Measurements from ENCODE around the gene ABCB11. TPM values are rescaled to one million over a fixed set of nuclear protein-coding genes. Genes with fewer than 3 reads are reported as not detected.
A peak's percentile ranks its signal among the peaks of the same experiment; 100 is the strongest.
"Not testable (repeated sequence)": the region's sequence is repeated elsewhere in the genome, so short reads cannot be mapped to it uniquely, and the experiment has no call there.

ABCB11 gene
- total and polyA plus RNA-seq, 11 donors, result 0.05 to 0.10 (median 0.09) TPM; not detected in 6

DNA sequence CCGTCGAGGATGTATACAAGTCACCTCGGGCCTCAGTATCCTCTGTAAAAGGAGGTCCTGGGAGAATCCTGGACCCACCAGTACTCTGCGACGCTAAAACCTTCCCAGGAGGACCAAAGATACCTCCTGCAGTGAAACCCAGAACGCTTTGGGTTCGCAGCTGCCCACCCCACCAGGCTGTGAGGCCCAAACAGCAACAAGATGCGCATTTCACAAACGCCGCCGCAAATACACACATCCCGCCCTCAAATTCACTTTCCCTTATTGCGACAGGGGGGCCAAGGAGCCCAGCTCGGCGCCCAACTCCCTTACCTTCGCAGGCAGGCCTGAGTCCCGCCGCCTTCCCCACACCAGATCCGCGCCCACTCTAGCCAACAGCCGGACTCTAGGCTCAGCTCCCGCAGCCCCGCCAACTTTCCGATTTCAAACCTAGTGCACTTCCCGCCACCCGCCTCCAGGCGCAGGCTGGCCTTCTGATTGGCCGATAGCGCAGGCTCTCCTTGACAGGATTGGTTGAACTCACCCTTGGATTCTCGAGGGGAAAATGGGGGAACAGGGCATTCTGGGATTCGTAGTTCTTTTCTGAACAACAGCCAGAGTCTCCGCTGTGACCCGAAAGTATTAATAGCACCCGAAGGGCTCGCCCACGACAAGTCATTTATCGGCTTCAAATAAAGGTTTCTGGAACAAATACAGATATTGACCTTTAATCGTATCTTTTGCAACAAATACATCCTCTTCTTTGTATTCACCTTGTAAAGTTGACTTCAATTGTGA lies 140.9 kb downstream of the ABCB11 start, which contains the start of gene SPC25:
TSS of gene SPC25 (minus strand) at position 425 of the 777 bp plus-strand sequence. CDS start 911 bp downstream, outside the sequence.
- 0 to 2% (median 1%) methylated on average over 38 of the region's 38 CpGs for WGBS, 4 donors
- Histone ChIP-seq H3K4me3 (peak within 1 kb of the TSS in 11 of 12 donors; percentile 16 to 69 (median 53)), H3K36me3 (no peaks in the 10 kb centered on the region), H3K27ac (no peak within 1 kb of the TSS), H3K9me3 (no peaks in the 10 kb centered on the region), H3K27me3 (no peaks in the 10 kb centered on the region), H3K4me1 (peaks cover 0 to 10% (median 6%) of the 10 kb centered on the region in 12 donors)
- no peak for TF ChIP-seq POLR2A (IDR thresholded peaks at IDR 0.05)
- TF ChIP-seq, protein P1, sequence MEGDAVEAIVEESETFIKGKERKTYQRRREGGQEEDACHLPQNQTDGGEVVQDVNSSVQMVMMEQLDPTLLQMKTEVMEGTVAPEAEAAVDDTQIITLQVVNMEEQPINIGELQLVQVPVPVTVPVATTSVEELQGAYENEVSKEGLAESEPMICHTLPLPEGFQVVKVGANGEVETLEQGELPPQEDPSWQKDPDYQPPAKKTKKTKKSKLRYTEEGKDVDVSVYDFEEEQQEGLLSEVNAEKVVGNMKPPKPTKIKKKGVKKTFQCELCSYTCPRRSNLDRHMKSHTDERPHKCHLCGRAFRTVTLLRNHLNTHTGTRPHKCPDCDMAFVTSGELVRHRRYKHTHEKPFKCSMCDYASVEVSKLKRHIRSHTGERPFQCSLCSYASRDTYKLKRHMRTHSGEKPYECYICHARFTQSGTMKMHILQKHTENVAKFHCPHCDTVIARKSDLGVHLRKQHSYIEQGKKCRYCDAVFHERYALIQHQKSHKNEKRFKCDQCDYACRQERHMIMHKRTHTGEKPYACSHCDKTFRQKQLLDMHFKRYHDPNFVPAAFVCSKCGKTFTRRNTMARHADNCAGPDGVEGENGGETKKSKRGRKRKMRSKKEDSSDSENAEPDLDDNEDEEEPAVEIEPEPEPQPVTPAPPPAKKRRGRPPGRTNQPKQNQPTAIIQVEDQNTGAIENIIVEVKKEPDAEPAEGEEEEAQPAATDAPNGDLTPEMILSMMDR (IDR thresholded peaks at IDR 0.05), result no peak
- peak; percentile 87 to 92 (median 88) for DNase-seq
- intact Hi-C loops (cut with DNase I), result no loop called here
- peak; percentile 95 to 99 (median 99) for ATAC-seq

GRCh38 chr2:168889635-168890005 lies 141.5 kb downstream of the ABCB11 start:
- H3K27ac ChIP-seq, result no peak overlapping the region
- no peaks in the 10 kb centered on the region for H3K9me3 ChIP-seq
- TF ChIP-seq, protein P1 (IDR thresholded peaks at IDR 0.05), result no peak
- no peak for TF ChIP-seq POLR2A (IDR thresholded peaks at IDR 0.05)
- H3K4me3 ChIP-seq, result peak overlapping the region in 8 of 12 donors; percentile 49 to 65 (median 53)
- H3K27me3 ChIP-seq, result no peaks in the 10 kb centered on the region
- intact Hi-C loops (cut with DNase I), result no loop called here
- ATAC-seq (no peak), DNase-seq (no peak)
- H3K4me1 ChIP-seq, result peaks cover 0 to 10% (median 6%) of the 10 kb centered on the region in 12 donors
- WGBS, 4 donors, result 39 to 46% (median 42%) methylated on average over 3 of the region's 3 CpGs
- no peaks in the 10 kb centered on the region for H3K36me3 ChIP-seq

GRCh38 chr2:168884975-168885374 lies 146.1 kb downstream of the ABCB11 start:
- no peaks in the 10 kb centered on the region for H3K27me3 ChIP-seq
- intact Hi-C loops (cut with DNase I), result no loop called here
- no peaks in the 10 kb centered on the region for H3K9me3 ChIP-seq
- ATAC-seq (no peak), DNase-seq (no peak)
- TF ChIP-seq POLR2A (IDR thresholded peaks at IDR 0.05), result no peak
- TF ChIP-seq, protein P1 (IDR thresholded peaks at IDR 0.05), result no peak
- no peaks in the 10 kb centered on the region for H3K36me3 ChIP-seq
- peaks cover 0 to 3% (median 1%) of the 10 kb centered on the region in 12 donors for H3K4me1 ChIP-seq
- 97 to 100% (median 99%) methylated on average over 1 of the region's 1 CpG for WGBS, 4 donors
- H3K4me3 ChIP-seq, result no peak overlapping the region
- no peak overlapping the region for H3K27ac ChIP-seq

DNA sequence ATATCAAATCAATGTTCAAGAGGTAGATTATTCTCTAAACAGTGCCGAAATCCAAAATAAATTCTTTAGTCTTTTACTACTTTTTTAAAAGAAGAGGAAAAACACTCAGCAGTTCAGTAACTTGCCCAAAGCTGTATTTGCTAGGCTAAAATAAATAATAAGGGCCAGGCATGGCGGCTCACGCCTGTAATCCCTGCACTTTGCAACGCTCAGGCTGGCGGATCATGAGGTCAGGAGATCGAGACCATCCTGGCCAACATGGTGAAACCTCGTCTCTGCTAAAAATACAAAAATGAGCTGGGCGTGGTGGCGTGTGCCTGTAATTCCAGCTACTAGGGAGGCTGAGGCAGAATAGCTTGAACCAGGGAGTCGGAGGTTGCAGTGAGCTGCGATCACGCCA lies 149.0 kb downstream of the ABCB11 start:
- DNase-seq; ATAC-seq; H3K27ac ChIP-seq; H3K4me3 ChIP-seq; H3K4me1 ChIP-seq; intact Hi-C loops (cut with DNase I); H3K27me3 ChIP-seq; H3K9me3 ChIP-seq; H3K36me3 ChIP-seq: not testable (repeated sequence)
- 98 to 99% (median 98%) methylated on average over 12 of the region's 12 CpGs for WGBS, 4 donors
